A549 (cell line): ENCODE results near the gene CYP19A1. TPM values are rescaled to one million over a fixed set of nuclear protein-coding genes. Genes with fewer than 3 reads are reported as not detected.

Experiments used
- ATAC-seq, 2 experiments: fragments of 200-7000 bp in 1 of 2; fragments of >200 bp in 1 of 2; cut with Nextera tagmentation in 1 of 2; cut with Tn5 transposase in 1 of 2; 3 replicates each; pipeline versions ENCODE4 v1.8.0 to v1.9.1; 2018 to 2020; ENCODE audit warnings: mild to moderate bottlenecking in 1 of 2, moderate library complexity in 1 of 2
- CTCF ChIA-PET: fragments of 300-600 bp; sonication (Branson Sonifier 250); formaldehyde crosslinking; extraction: SDS; loops from one replicate; lab custom pipeline; 2021; ENCODE audit warnings: antibody characterized with exemption, inconsistent platforms; lab: Yijun Ruan, JAX
- POLR2A ChIA-PET: fragments of 350-600 bp; formaldehyde crosslinking; extraction: SDS; loops from one replicate; lab custom pipeline; 2021; ENCODE audit warnings: antibody characterized with exemption, inconsistent platforms; lab: Yijun Ruan, JAX
- DNase-seq, 2 experiments: peaks; one replicate each; pipeline versions ENCODE4 v3.0.0 to v3.0.0-alpha.2; 2011 to 2016; ENCODE audit warnings: low read depth in 1 of 2, low spot score in 1 of 2
- FAIRE-seq: peaks from 2 replicates; lab custom pipeline; 2011; peaks lifted over from hg19 to GRCh38; lab: Jason Lieb, UNC
- H3K27ac ChIP-seq, 2 experiments: fragments of >200 bp; sonication (Bioruptor Twin); formaldehyde crosslinking; 3 replicates each; pipeline ENCODE4 v1.5.1; 2016 to 2017
- H3K4me1 ChIP-seq: fragments of >200 bp; sonication (Bioruptor Twin); formaldehyde crosslinking; 3 replicates; pipeline ENCODE4 v1.6.1; 2016
- H3K4me2 ChIP-seq: fragments of >200 bp; sonication (Bioruptor Twin); formaldehyde crosslinking; 3 replicates; pipeline ENCODE4 v1.6.1; 2016
- H3K4me3 ChIP-seq: fragments of >200 bp; sonication (Bioruptor Twin); formaldehyde crosslinking; 3 replicates; pipeline ENCODE4 v1.5.1; 2016
- H3K9me3 ChIP-seq: fragments of >200 bp; sonication (Bioruptor Twin); formaldehyde crosslinking; 3 replicates; pipeline ENCODE4 v1.6.1; 2016
- BHLHE40 ChIP-seq: IDR thresholded peaks from 2 replicates; pipeline ENCODE4 v1.6.1; 2012; ENCODE audit warnings: low read depth, low read length, inconsistent platforms
- CBX2 ChIP-seq: fragments of 200-600 bp; sonication (generic); IDR thresholded peaks from 2 replicates; pipeline ENCODE4 v1.6.1; 2016; ENCODE audit warnings: low read depth, mild to moderate bottlenecking, borderline replicate concordance
- CBX8 ChIP-seq: fragments of 200-600 bp; sonication (generic); IDR thresholded peaks from 2 replicates; pipeline ENCODE4 v1.6.1; 2016
- EP300 ChIP-seq, 2 experiments: fragments of >200 bp; sonication (Bioruptor Twin); formaldehyde crosslinking; IDR thresholded peaks; 2 replicates in 1 of 2; 3 replicates in 1 of 2; pipeline ENCODE4 v1.6.1; 2016 to 2017
- FOSB ChIP-seq: fragments of 250-450 bp; sonication (Bioruptor Pico); IDR thresholded peaks from 2 replicates; pipeline ENCODE4 v1.5.0; 2020; ENCODE audit warnings: mild to moderate bottlenecking, moderate library complexity
- FOXS1 ChIP-seq: fragments of 250-450 bp; sonication (Bioruptor Pico); IDR thresholded peaks from 2 replicates; pipeline ENCODE4 v1.5.0; 2020; ENCODE audit warnings: mild to moderate bottlenecking, moderate library complexity
- HDAC2 ChIP-seq: fragments of 200-600 bp; sonication (generic); IDR thresholded peaks from 2 replicates; pipeline ENCODE4 v1.6.1; 2016
- HOXA7 ChIP-seq: fragments of 250-450 bp; sonication (Bioruptor Pico); IDR thresholded peaks from 2 replicates; pipeline ENCODE4 v1.5.0; 2020; ENCODE audit warnings: mild to moderate bottlenecking, moderate library complexity
- HOXB13 ChIP-seq: fragments of 250-450 bp; sonication (Bioruptor Pico); IDR thresholded peaks from 2 replicates; pipeline ENCODE4 v1.5.0; 2020; ENCODE audit warnings: low read depth, mild to moderate bottlenecking, moderate library complexity
- KDM1A ChIP-seq: fragments of 200-600 bp; sonication (generic); IDR thresholded peaks from 2 replicates; pipeline ENCODE4 v1.6.1; 2016; ENCODE audit warnings: low read depth, mild to moderate bottlenecking
- NR3C1 ChIP-seq: fragments of >200 bp; sonication (Bioruptor Twin); formaldehyde crosslinking; IDR thresholded peaks from 3 replicates; pipeline ENCODE4 v1.6.1; 2017
- POLR2A ChIP-seq: IDR thresholded peaks from 2 replicates; pipeline ENCODE4 v1.6.1; 2012; ENCODE audit warnings: mild to moderate bottlenecking, low read length
- RAD21 ChIP-seq, 2 experiments: fragments of >200 bp in 1 of 2; sonication (Bioruptor Twin) in 1 of 2; formaldehyde crosslinking in 1 of 2; IDR thresholded peaks in 1 of 2; conservative IDR thresholded peaks in 1 of 2; 2 replicates in 1 of 2; 3 replicates in 1 of 2; pipeline ENCODE4 v1.6.1; 2012 to 2018; ENCODE audit warnings: inconsistent platforms in 1 of 2
- RCOR1 ChIP-seq: fragments of 150-350 bp; IDR thresholded peaks from 2 replicates; pipeline ENCODE4 v1.6.1; 2014; ENCODE audit warnings: antibody characterized with exemption, low read length, low read depth
- SMC3 ChIP-seq: fragments of >200 bp; sonication (Bioruptor Twin); formaldehyde crosslinking; IDR thresholded peaks from 3 replicates; pipeline ENCODE4 v1.6.1; 2018; ENCODE audit warnings: inconsistent platforms
- TFCP2L1 ChIP-seq: fragments of 250-450 bp; sonication (Bioruptor Pico); IDR thresholded peaks from 2 replicates; pipeline ENCODE4 v1.5.0; 2021; ENCODE audit warnings: mild to moderate bottlenecking
- TP53 ChIP-seq: fragments of 250-450 bp; sonication (Bioruptor Pico); IDR thresholded peaks from 2 replicates; pipeline ENCODE4 v1.5.0; 2021; ENCODE audit warnings: mild to moderate bottlenecking, moderate library complexity
- ZC3H11A ChIP-seq: fragments of 450-650 bp; IDR thresholded peaks from 2 replicates; pipeline ENCODE4 v1.6.1; 2014; ENCODE audit warnings: antibody characterized with exemption, mild to moderate bottlenecking
- ZSCAN20 ChIP-seq: fragments of 250-450 bp; sonication (Bioruptor Pico); IDR thresholded peaks from 2 replicates; pipeline ENCODE4 v1.8.0; 2022; ENCODE audit warnings: mild to moderate bottlenecking, moderate library complexity
- WGBS: methylation state at CpG from one replicate; pipeline ENCODE4 v1.1.6; 2017; ENCODE audit errors: missing lambda C conversion rate; 5-methylcytosine and 5-hydroxymethylcytosine counted together
- polyA plus RNA-seq, 4 experiments: library from polyadenylated mRNA; depleted of rRNA in 3 of 4; stranded (reverse); fragments of >200 nt; fragmentation: RNase III in 1 of 4; extraction: RNeasy Plus Mini Kit Qiagen cat#74134 plus additional on column Dnase treatment in 1 of 4; gene quantifications; 2 replicates in 3 of 4; 3 replicates in 1 of 4; pipeline ENCODE4 v1.2.3, GENCODE V29; 2011 to 2017
- TF ChIP-seq, protein P1 (sequence below): fragments of >200 bp; sonication (Bioruptor Twin); formaldehyde crosslinking; IDR thresholded peaks from 2 replicates; pipeline ENCODE4 v1.6.1; 2016
- TF ChIP-seq, protein P2 (sequence below): fragments of 200-600 bp; sonication (generic); IDR thresholded peaks from 2 replicates; pipeline ENCODE4 v1.6.1; 2016; ENCODE audit warnings: antibody characterized with exemption, mild to moderate bottlenecking, moderate library complexity
- TF ChIP-seq, protein P3 (sequence below): fragments of 150-350 bp; IDR thresholded peaks from 2 replicates; pipeline ENCODE4 v1.6.1; 2014; ENCODE audit warnings: low read depth, mild to moderate bottlenecking, low read length
- TF ChIP-seq, protein P4 (sequence below): IDR thresholded peaks from 2 replicates; pipeline ENCODE4 v1.6.1; 2012

Gene CYP19A1
- polyA plus RNA-seq, 2 of the 4 experiments (the other 2 are of a cell fraction): 0.36 TPM; not detected in 1

DNA sequence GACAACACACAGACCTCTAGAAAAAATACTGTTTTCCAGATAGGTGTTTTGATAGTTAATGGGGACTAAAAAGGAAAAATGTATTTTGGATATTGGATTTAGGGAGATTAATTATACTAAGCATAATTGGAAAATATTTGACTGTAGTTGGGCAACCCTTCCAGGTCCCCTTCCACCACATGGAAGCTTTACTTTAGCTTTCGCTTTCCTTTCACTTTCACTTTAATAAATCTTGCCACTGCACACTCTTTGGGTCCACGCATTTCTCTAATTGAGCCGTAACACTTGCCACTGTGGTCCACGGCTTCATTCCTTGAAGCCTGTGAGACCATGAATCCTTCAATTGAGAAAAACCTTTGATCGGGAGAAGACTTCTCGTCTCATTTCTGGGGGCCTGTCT lies 18.6 kb upstream of the CYP19A1 start:
- DNase-seq (no peak), ATAC-seq (no peak), FAIRE-seq (no peak)
- ChIA-PET CTCF (no interaction called here), POLR2A (no interaction called here)
- Histone ChIP-seq H3K4me1 (no peaks in the 10 kb centered on the region), H3K4me3 (no peak overlapping the region), H3K27ac (no peak overlapping the region), H3K4me2 (peak overlapping the region; percentile 3; the same call in 1 of the 3 replicates), H3K9me3 (no peaks in the 10 kb centered on the region)
- WGBS: 88% methylated on average over 6 of the region's 6 CpGs
- no peak for TF ChIP-seq FOSB (CRISPR knock-in tag)
- TF ChIP-seq, protein P1, sequence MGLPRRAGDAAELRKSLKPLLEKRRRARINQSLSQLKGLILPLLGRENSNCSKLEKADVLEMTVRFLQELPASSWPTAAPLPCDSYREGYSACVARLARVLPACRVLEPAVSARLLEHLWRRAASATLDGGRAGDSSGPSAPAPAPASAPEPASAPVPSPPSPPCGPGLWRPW: no peak
- TF ChIP-seq RAD21 (conservative IDR thresholded peaks at IDR 0.05 in 1 of 2, IDR thresholded peaks at IDR 0.05 in 1 of 2): no peak
- TF ChIP-seq POLR2A: no peak
- TF ChIP-seq HDAC2: no peak
- TF ChIP-seq, protein P2, sequence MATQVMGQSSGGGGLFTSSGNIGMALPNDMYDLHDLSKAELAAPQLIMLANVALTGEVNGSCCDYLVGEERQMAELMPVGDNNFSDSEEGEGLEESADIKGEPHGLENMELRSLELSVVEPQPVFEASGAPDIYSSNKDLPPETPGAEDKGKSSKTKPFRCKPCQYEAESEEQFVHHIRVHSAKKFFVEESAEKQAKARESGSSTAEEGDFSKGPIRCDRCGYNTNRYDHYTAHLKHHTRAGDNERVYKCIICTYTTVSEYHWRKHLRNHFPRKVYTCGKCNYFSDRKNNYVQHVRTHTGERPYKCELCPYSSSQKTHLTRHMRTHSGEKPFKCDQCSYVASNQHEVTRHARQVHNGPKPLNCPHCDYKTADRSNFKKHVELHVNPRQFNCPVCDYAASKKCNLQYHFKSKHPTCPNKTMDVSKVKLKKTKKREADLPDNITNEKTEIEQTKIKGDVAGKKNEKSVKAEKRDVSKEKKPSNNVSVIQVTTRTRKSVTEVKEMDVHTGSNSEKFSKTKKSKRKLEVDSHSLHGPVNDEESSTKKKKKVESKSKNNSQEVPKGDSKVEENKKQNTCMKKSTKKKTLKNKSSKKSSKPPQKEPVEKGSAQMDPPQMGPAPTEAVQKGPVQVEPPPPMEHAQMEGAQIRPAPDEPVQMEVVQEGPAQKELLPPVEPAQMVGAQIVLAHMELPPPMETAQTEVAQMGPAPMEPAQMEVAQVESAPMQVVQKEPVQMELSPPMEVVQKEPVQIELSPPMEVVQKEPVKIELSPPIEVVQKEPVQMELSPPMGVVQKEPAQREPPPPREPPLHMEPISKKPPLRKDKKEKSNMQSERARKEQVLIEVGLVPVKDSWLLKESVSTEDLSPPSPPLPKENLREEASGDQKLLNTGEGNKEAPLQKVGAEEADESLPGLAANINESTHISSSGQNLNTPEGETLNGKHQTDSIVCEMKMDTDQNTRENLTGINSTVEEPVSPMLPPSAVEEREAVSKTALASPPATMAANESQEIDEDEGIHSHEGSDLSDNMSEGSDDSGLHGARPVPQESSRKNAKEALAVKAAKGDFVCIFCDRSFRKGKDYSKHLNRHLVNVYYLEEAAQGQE: no peak
- no peak for TF ChIP-seq CBX2
- no peak for TF ChIP-seq ZSCAN20
- TF ChIP-seq TFCP2L1: no peak

DNA sequence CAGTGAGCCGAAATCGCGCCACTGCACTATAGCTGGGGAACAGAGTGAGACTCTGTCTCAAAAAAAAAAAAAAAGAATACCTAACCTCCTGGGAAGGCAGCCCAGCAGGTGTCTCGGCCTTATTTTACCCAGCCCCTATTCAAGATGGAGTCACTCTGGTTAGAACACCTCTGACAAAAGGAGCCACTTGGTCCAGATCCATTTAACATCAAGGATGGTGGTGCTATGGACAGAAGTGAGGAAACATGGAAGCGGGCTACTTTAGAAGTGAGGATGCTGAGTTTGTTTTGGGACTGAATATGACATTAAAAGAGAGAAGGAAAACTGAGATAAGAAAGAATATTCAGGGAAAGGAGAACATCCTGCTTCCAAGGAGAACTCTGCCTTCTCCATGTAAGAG lies 17.8 kb upstream of the CYP19A1 start:
- H3K4me3 ChIP-seq: no peak overlapping the region
- POLR2A ChIA-PET: no interaction called here
- CTCF ChIA-PET: no interaction called here
- no peaks in the 10 kb centered on the region for H3K9me3 ChIP-seq
- no peak overlapping the region for H3K4me2 ChIP-seq
- ATAC-seq: no peak
- no peak overlapping the region for H3K27ac ChIP-seq
- no peaks in the 10 kb centered on the region for H3K4me1 ChIP-seq
- 76% methylated on average over 5 of the region's 5 CpGs for WGBS
- no peak for TF ChIP-seq RCOR1
- TF ChIP-seq, protein P3, sequence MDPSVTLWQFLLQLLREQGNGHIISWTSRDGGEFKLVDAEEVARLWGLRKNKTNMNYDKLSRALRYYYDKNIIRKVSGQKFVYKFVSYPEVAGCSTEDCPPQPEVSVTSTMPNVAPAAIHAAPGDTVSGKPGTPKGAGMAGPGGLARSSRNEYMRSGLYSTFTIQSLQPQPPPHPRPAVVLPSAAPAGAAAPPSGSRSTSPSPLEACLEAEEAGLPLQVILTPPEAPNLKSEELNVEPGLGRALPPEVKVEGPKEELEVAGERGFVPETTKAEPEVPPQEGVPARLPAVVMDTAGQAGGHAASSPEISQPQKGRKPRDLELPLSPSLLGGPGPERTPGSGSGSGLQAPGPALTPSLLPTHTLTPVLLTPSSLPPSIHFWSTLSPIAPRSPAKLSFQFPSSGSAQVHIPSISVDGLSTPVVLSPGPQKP: no peak
- TF ChIP-seq TP53 (CRISPR knock-in tag): no peak
- no peak for TF ChIP-seq HOXA7 (CRISPR knock-in tag)
- TF ChIP-seq KDM1A: no peak
- TF ChIP-seq FOXS1: no peak
- no peak for TF ChIP-seq BHLHE40
- no peak for TF ChIP-seq NR3C1
- TF ChIP-seq HOXB13 (CRISPR knock-in tag): no peak
- no peak for TF ChIP-seq POLR2A
- no peak for TF ChIP-seq RAD21 (conservative IDR thresholded peaks at IDR 0.05 in 1 of 2, IDR thresholded peaks at IDR 0.05 in 1 of 2)
- TF ChIP-seq, protein P4, sequence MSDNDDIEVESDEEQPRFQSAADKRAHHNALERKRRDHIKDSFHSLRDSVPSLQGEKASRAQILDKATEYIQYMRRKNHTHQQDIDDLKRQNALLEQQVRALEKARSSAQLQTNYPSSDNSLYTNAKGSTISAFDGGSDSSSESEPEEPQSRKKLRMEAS: no peak
- TF ChIP-seq ZC3H11A: no peak
- no peak for TF ChIP-seq EP300 (IDR thresholded peaks at IDR 0.05)
- TF ChIP-seq, protein P2: no peak
- no peak for TF ChIP-seq CBX8
- no peak for TF ChIP-seq SMC3
- DNase-seq: no peak
- FAIRE-seq: no peak
